ENCODE measurements around the gene HES4. TPM values are rescaled to one million over a fixed set of nuclear protein-coding genes. Genes with fewer than 3 reads are reported as not detected.
"Not testable (repeated sequence)": the region's sequence is repeated elsewhere in the genome, so short reads cannot be mapped to it uniquely, and the experiment has no call there.

Gene HES4
- total and polyA plus RNA-seq, 7 experiments from 2014 or later: 0.22 to 35.0 (median 1.8) TPM; not detected in 2

DNA sequence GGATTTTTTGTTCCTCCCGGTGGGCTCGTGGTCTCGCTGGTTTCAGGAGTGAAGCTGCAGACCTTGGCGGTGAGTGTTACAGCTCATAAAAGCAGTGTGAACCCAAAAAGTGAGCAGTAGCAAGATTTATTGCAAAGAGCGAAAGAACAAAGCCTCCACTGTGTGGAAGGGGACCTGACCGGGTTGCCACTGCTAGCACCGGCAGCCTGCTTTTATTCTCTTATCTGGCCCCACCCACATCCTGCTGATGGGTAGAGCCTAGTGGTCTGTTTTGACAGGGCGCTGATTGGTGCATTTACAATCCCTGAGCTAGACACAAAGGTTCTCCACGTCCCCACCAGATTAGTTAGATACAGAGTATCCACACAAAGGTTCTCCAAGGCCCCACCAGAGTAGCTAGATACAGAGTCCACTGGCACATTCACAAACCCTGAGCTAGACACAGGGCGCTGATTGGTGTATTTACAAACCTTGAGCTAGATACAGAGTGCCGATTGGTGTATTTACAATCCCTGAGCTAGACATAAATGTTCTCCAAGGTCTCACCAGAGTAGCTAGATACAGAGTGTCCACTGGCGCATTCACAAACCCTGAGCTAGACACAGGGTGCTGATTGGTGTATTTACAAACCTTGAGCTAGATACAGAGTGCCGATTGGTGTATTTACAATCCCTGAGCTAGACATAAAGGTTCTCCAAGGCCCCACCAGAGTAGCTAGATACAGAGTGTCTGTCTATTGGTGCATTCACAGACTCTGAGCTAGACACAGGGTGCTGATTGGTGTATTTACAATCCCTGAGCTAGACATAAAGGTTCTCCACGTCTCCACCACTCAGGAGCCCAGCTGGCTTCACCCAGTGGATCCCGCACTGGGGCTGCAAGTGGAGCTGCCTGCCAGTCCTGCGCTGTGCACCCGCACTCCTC lies 17.8 kb upstream of the HES4 start:
- DNase-seq: peak in 1 of 9 donors; percentile 7
- not testable (repeated sequence) for H3K9me3 Mint-ChIP-seq; H3K27ac ChIP-seq (ENCODE audit: low read depth, low read length); H3K4me3 ChIP-seq (ENCODE audit: low read length); H3K36me3 ChIP-seq (ENCODE audit: control insufficient read depth in 2 of 3, insufficient read depth in 3 of 3, low read length in 3 of 3); ATAC-seq; H3K27me3 ChIP-seq (ENCODE audit: control insufficient read depth in 2 of 2, insufficient read depth in 2 of 2, low read length in 2 of 2); H3K9me3 ChIP-seq (ENCODE audit: control insufficient read depth in 2 of 3, low read length in 3 of 3)
- ChIA-PET CTCF (interaction anchor here (1.5 to 2.0 kb wide), 3 partner anchors 15 to 46 kb away, joined by 4 to 9 read pairs (median 6); no protein-coding TSS in a partner anchor), POLR2A (interaction anchor here (1.2 kb wide), 1 partner anchor 10 kb away, joined by 3 read pairs; no protein-coding TSS in a partner anchor)
- peaks cover 13 to 21% of the 10 kb centered on the region in 2 donors for H3K4me1 ChIP-seq (ENCODE audit: control insufficient read depth in 2 of 2, insufficient read depth in 2 of 2, low read length in 2 of 2)
- peak overlapping the region in 7 of 9 donors; percentile 14 to 84 (median 36) for H3K27ac Mint-ChIP-seq
- H3K27me3 Mint-ChIP-seq: peaks cover 0 to 18% (median 0%) of the 10 kb centered on the region in 5 donors
- peaks cover 20 to 38% (median 32%) of the 10 kb centered on the region in 7 donors for H3K4me1 Mint-ChIP-seq
- H3K36me3 Mint-ChIP-seq: peaks cover 0 to 17% (median 0%) of the 10 kb centered on the region in 5 donors
- intact Hi-C loops (cut with micrococcal nuclease): loop anchor here (2.0 to 10.0 kb wide), 3 partner anchors 47 to 357 kb away; partner anchors contain the start of genes ACAP3 (in 1 of the 2), AURKAIP1 (in 1 of the 2) and PUSL1 (in 1 of the 2)
- H3K4me3 Mint-ChIP-seq: peak overlapping the region; percentile 32 to 76 (median 58)

DNA sequence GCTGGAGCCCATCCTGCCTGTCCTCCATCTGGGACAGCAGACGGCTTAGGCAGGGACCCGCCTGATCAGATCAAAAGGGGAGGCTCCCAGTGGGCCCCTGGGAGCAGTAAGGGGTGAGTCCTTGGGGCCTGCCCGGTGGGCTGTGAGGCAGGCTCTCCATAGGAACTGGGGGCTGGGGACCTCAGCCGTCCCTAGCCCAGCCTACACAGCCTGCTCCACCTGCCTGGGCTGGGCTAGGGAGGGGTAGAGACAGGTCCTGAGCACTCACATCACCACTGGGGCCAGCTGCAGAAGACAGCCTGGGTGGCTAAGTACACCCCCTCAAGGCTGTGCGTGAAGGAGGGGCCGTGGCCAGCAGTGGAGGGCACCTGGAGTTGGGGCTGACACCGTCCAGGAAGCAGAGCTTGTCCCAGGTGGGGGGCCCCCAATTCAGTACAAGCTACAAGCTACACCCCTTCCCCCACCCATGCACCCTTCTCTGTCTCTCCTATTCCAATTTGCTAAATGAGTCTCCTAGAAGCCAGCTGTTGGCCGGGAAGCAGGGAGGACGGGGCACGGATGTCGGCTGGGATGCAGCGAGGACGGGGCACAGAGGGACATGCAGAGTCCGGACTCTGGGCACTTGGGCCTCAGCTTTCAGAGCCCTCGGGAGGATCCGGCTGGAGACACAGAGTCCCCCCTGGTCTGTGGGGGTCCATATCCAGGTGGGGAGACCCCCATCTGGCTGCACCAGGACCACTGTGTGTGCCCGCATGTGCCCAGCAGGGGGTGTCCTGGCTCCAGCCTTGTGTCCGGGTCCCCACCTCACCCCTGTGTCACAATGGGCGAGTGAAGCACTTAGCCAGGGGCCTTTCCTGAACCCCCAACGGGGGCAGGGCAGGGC lies 15.1 kb upstream of the HES4 start:
- peak overlapping the region; percentile 83 for H3K27ac ChIP-seq (ENCODE audit: low read depth, low read length)
- no peaks in the 10 kb centered on the region for H3K27me3 ChIP-seq (ENCODE audit: control insufficient read depth in 2 of 2, insufficient read depth in 2 of 2, low read length in 2 of 2)
- H3K27ac Mint-ChIP-seq: peak overlapping the region in 7 of 9 donors; percentile 81 to 100 (median 99)
- H3K4me3 Mint-ChIP-seq: peak overlapping the region in 9 of 10 donors; percentile 89 to 100 (median 97)
- ChIA-PET POLR2A (interaction anchor here (1.0 to 2.3 kb wide), 2 partner anchors 48 to 53 kb away, joined by 3 to 6 read pairs; no protein-coding TSS in a partner anchor), CTCF (no interaction called here)
- H3K36me3 Mint-ChIP-seq: peaks cover 0 to 17% (median 0%) of the 10 kb centered on the region in 5 donors
- H3K36me3 ChIP-seq (ENCODE audit: control insufficient read depth in 2 of 3, insufficient read depth in 3 of 3, low read length in 3 of 3): no peaks in the 10 kb centered on the region
- H3K9me3 ChIP-seq (ENCODE audit: control insufficient read depth in 2 of 3, low read length in 3 of 3): no peaks in the 10 kb centered on the region
- H3K4me3 ChIP-seq (ENCODE audit: low read length): no peak overlapping the region
- H3K4me1 Mint-ChIP-seq: peaks cover 19 to 35% (median 29%) of the 10 kb centered on the region in 7 donors
- peak in 2 of 9 donors; percentile 8 to 29 for DNase-seq
- H3K27me3 Mint-ChIP-seq: peaks cover 0 to 1% (median 0%) of the 10 kb centered on the region in 5 donors
- peaks cover 13 to 24% of the 10 kb centered on the region in 2 donors for H3K4me1 ChIP-seq (ENCODE audit: control insufficient read depth in 2 of 2, insufficient read depth in 2 of 2, low read length in 2 of 2)
- no peak for ATAC-seq
- H3K9me3 Mint-ChIP-seq: peaks cover 0 to 2% (median 0%) of the 10 kb centered on the region in 11 donors
- intact Hi-C loops (cut with micrococcal nuclease): loop anchor here (5.0 to 10.0 kb wide), 3 partner anchors 290 to 360 kb away; partner anchors contain the start of genes ACAP3 (in 2 of the 2), PUSL1 (in 2 of the 2) and AURKAIP1 (in 1 of the 2)

DNA sequence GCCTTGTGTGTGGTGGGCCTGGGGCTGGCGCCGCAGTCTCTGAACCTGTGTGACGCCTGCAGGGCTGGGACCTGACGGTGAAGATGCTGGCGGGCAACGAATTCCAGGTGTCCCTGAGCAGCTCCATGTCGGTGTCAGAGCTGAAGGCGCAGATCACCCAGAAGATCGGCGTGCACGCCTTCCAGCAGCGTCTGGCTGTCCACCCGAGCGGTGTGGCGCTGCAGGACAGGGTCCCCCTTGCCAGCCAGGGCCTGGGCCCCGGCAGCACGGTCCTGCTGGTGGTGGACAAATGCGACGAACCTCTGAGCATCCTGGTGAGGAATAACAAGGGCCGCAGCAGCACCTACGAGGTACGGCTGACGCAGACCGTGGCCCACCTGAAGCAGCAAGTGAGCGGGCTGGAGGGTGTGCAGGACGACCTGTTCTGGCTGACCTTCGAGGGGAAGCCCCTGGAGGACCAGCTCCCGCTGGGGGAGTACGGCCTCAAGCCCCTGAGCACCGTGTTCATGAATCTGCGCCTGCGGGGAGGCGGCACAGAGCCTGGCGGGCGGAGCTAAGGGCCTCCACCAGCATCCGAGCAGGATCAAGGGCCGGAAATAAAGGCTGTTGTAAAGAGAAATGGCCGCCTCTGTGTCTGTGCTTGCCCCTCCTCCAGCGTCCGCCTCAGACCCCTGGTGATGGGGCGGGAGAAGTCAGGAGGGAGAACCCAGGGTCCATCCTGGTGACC lies 14.2 kb upstream of the HES4 start:
- Histone ChIP-seq H3K4me3 (ENCODE audit: low read length) (peak overlapping the region; percentile 95), H3K9me3 (ENCODE audit: control insufficient read depth in 2 of 3, low read length in 3 of 3) (no peaks in the 10 kb centered on the region), H3K36me3 (ENCODE audit: control insufficient read depth in 2 of 3, insufficient read depth in 3 of 3, low read length in 3 of 3) (no peaks in the 10 kb centered on the region), H3K4me1 (ENCODE audit: control insufficient read depth in 2 of 2, insufficient read depth in 2 of 2, low read length in 2 of 2) (peaks cover 13 to 22% of the 10 kb centered on the region in 2 donors), H3K27ac (ENCODE audit: low read depth, low read length) (peak overlapping the region; percentile 83), H3K27me3 (ENCODE audit: control insufficient read depth in 2 of 2, insufficient read depth in 2 of 2, low read length in 2 of 2) (no peaks in the 10 kb centered on the region)
- Mint-ChIP-seq H3K27ac (peak overlapping the region; percentile 96 to 100 (median 99)), H3K27me3 (peaks cover 0 to 2% (median 0%) of the 10 kb centered on the region in 5 donors), H3K9me3 (peaks cover 0 to 2% (median 0%) of the 10 kb centered on the region in 11 donors), H3K4me3 (peak overlapping the region; percentile 89 to 100 (median 96)), H3K4me1 (peaks cover 19 to 35% (median 29%) of the 10 kb centered on the region in 7 donors), H3K36me3 (peaks cover 0 to 17% (median 0%) of the 10 kb centered on the region in 5 donors)
- intact Hi-C loops (cut with micrococcal nuclease): loop anchor here (1.0 to 10.0 kb wide), 10 partner anchors 7 to 361 kb away; partner anchors contain the start of genes ACAP3 (in 2 of the 2), C1orf159 (in 2 of the 2), PUSL1 (in 2 of the 2) and AURKAIP1 (in 1 of the 2)
- DNase-seq (peak in 5 of 9 donors; percentile 9 to 38 (median 32)), ATAC-seq (no peak)
- ChIA-PET CTCF (interaction anchor here (0.6 to 1.2 kb wide), 4 partner anchors 10 to 76 kb away, joined by 3 to 4 read pairs (median 3); no protein-coding TSS in a partner anchor), POLR2A (interaction anchor here (0.9 to 2.3 kb wide), 5 partner anchors 12 to 361 kb away, joined by 3 to 10 read pairs (median 5); partner anchors contain the start of gene AURKAIP1)

DNA sequence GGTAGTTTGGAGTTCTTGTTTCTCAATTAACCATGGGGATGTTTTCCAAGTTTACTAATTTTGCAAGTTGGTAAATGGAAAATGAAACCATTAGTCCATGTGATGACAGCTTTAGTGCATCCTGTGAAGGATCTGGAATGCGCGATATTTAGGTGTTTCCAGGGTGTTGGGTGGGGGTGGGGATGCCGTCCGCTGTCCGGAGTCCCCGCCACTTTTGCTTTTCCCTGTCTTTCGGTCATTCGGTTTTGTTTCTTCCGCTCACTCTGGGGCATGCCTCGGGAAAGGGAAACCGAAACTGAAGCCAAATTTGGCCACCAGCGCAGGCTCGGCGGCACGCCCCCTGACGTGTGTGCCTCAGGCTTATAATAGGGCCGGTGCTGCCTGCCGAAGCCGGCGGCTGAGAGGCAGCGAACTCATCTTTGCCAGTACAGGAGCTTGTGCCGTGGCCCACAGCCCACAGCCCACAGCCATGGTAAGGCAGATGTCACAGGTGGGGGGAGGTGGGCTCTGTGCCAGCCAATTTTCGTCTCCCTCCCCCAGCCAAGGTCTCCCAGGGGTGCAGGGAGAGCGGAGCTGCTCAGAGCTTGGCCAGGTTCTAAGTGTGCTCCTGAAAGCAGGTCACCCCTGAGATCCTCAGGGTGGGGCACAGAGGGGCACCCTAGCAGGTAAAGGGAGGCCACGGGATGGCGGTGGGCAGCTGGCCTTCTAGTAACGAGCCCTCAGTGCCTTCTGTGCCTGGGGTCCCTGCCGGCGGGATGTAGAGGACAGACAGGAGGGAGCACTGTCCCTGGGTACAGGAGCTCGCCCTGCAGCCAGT lies 13.4 kb upstream of the HES4 start, which contains the start of gene ISG15:
Gene ISG15, plus strand, starts transcription at position 393 of the 817 bp plus-strand sequence. Its CDS starts 77 bp downstream, at position 470.
- H3K9me3 Mint-ChIP-seq: peaks cover 0 to 2% (median 0%) of the 10 kb centered on the region in 11 donors
- Histone ChIP-seq H3K36me3 (ENCODE audit: control insufficient read depth in 2 of 3, insufficient read depth in 3 of 3, low read length in 3 of 3) (no peaks in the 10 kb centered on the region), H3K4me1 (ENCODE audit: control insufficient read depth in 2 of 2, insufficient read depth in 2 of 2, low read length in 2 of 2) (peaks cover 13 to 18% of the 10 kb centered on the region in 2 donors), H3K27me3 (ENCODE audit: control insufficient read depth in 2 of 2, insufficient read depth in 2 of 2, low read length in 2 of 2) (no peaks in the 10 kb centered on the region), H3K4me3 (ENCODE audit: low read length) (peak within 1 kb of the TSS; percentile 95), H3K27ac (ENCODE audit: low read depth, low read length) (peak within 1 kb of the TSS; percentile 83), H3K9me3 (ENCODE audit: control insufficient read depth in 2 of 3, low read length in 3 of 3) (no peaks in the 10 kb centered on the region)
- CTCF ChIA-PET: interaction anchor here (1.0 to 1.2 kb wide), 4 partner anchors 9 to 51 kb away, joined by 3 to 4 read pairs (median 3); no protein-coding TSS in a partner anchor
- peaks cover 0 to 17% (median 0%) of the 10 kb centered on the region in 5 donors for H3K36me3 Mint-ChIP-seq
- H3K4me1 Mint-ChIP-seq: peaks cover 19 to 35% (median 29%) of the 10 kb centered on the region in 7 donors
- ATAC-seq: peak; percentile 98
- peak within 1 kb of the TSS; percentile 89 to 100 (median 96) for H3K4me3 Mint-ChIP-seq
- intact Hi-C loops (cut with micrococcal nuclease): loop anchor here (1.0 to 10.0 kb wide), 10 partner anchors 8 to 361 kb away; partner anchors contain the start of genes ACAP3 (in 2 of the 2), C1orf159 (in 2 of the 2), PUSL1 (in 2 of the 2) and AURKAIP1 (in 1 of the 2)
- POLR2A ChIA-PET: interaction anchor here (0.9 to 2.3 kb wide), 5 partner anchors 11 to 362 kb away, joined by 3 to 10 read pairs (median 5); partner anchors contain the start of gene AURKAIP1
- peak within 1 kb of the TSS; percentile 96 to 100 (median 99) for H3K27ac Mint-ChIP-seq
- H3K27me3 Mint-ChIP-seq: peaks cover 0 to 4% (median 1%) of the 10 kb centered on the region in 5 donors
- peak; percentile 73 to 90 (median 85) for DNase-seq

Data from naive thymus-derived CD4-positive, alpha-beta T cell (primary cell).